ENCODE results near the gene DEXI.
"Not testable (repeated sequence)": the region's sequence is repeated elsewhere in the genome, so short reads cannot be mapped to it uniquely, and the experiment has no call there.

The DEXI gene

GRCh38 chr16:10925285-10925684 lies 17.0 kb downstream of the DEXI start:
- not testable (repeated sequence) for DNase-seq

- DNase-seq: no peak
Measured at GRCh38 chr16:10923650-10924214, 18.5 kb downstream of the DEXI start.

- no peak for DNase-seq
Measured at GRCh38 chr16:10923146-10923649, 19.1 kb downstream of the DEXI start.

- DNase-seq: no peak
Measured at GRCh38 chr16:10922328-10923145, 19.7 kb downstream of the DEXI start.

DNA sequence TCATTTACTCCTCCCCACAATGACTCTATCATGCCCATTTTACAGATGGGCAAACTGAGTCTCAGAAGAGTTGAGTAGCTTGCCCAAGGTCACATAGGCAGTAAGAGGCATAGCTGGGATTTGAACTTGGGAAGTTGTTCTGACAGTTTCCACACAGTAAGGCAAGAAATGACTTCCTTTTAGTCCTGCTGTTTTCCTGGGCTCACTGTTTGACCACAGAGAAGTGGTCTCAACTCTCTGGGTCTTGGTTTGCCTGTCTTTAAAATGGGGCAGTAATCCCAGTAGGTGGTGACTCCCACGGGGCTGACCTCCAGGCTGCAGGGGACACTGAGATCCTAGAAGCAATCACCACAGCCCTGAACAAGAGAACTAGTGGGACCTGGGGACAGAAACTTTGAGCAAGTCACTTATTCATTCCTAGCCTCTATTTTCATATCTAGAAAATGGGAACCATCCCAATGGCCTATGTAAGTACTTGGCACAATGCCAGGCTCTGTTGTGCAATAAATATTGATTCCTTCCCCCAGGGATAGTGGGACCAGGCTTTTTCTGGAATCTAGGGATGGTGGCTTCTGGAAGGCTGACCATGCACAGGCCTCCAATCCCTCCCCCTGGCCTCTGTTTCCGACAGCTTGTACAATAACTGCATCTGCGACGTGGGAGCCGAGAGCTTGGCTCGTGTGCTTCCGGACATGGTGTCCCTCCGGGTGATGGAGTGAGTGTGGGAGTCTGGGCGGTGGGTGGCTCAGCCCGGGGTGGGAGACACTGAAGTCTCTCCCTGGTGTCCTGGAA lies 20.5 kb downstream of the DEXI start:
- DNase-seq: no peak

GRCh38 chr16:10920726-10921427 lies 21.4 kb downstream of the DEXI start:
- DNase-seq: no peak

DNA sequence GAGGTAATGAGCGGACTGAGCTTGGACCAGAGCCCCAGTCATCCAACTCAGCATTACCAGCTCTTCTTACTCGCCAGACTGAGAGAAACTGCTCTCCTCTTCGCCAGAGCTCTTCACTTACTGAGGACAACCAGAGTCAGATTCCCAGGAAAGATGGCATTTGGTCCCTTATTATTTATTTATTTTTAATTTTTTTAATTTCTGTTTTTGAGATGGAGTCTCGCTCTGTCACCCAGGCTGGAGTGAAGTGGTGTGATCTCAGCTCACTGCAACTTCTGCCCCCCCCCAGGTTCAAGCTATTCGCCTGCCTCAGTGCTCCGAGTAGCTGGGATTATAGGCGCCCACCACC lies 23.3 kb downstream of the DEXI start:
- no peak for DNase-seq

DNA sequence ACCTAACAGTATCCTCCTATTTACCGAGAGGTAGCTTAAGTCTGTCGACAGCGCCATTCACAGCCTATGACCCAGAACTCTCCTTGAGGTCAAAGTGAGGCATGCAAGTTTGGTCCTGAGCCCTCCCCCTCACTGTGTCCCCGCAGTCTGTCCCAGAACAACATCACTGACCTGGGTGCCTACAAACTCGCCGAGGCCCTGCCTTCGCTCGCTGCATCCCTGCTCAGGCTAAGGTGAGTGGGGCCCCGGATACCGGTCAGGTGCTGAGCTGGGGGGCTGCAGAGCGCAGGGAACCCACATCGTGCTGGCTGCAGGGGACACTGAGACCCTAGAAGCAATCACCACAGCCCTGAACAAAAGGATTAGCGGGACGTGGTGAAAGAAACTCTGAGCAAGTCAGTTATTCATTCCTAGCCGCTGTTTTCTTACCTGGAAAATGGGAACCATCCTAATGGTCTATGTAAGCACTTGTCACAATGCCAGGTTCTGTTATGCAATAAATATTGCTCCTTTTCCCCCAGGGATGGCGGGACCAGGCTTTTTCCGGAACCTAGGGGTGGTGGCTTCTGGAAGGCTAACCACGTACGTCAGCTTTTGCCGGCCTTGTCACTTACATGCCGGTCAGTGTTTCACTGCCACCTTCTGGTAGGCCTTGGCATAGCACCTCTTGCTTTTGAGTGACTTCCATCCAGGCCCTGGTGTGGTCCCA lies 23.8 kb downstream of the DEXI start:
- DNase-seq: peak; percentile 90

DNA sequence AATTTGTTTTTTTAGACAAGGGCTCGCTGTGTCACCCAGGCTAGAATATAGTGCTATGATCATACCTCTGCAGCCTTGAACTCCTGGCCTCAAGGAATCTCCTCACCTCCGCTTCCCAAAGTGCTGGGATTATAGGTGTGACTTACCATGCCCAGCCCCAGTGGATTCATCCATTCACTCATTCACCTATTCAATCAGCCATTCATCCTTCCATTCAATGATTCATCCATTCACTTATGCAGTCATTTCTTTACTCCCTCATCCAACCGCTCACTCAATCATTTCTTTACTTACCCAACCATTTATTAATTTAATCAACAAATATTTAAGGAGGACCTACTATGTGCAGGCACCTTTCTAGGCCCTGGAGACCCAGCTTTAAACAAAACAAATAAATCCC lies 25.7 kb downstream of the DEXI start:
- no peak for DNase-seq

- DNase-seq: no peak
Measured at GRCh38 chr16:10911267-10911666, 31.0 kb downstream of the DEXI start.

- no peak for DNase-seq
Measured at GRCh38 chr16:10907757-10908045, 34.6 kb downstream of the DEXI start.

GRCh38 chr16:10906914-10907756 lies 35.1 kb downstream of the DEXI start:
- DNase-seq: no peak

DNA sequence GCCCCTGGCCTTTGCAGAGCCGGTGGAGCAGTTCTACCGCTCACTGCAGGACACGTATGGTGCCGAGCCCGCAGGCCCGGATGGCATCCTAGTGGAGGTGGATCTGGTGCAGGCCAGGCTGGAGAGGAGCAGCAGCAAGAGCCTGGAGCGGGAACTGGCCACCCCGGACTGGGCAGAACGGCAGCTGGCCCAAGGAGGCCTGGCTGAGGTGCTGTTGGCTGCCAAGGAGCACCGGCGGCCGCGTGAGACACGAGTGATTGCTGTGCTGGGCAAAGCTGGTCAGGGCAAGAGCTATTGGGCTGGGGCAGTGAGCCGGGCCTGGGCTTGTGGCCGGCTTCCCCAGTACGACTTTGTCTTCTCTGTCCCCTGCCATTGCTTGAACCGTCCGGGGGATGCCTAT lies 35.8 kb downstream of the DEXI start:
- no peak for DNase-seq

- DNase-seq: no peak
Measured at GRCh38 chr16:10902999-10903398, 39.3 kb downstream of the DEXI start.

DNA sequence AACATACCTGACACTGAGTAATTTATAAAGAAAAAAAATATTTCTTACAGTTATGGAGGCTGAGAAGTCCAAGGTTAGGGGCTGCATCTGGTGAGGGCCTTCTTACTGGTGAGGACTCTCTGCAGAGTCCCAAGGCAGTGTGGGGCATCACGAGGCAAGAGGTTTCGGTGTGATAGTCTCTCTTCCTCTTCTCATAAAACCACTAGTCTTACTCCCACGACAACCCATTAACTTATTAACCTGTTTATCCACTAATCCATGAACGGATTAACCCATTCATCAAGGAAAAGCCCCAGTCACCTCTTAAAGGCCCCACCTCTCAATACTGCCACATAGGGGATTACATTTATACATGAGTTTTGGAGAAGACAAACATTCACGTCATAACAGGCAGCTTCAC lies 45.1 kb downstream of the DEXI start:
- no peak for DNase-seq

GRCh38 chr16:10896723-10897122 lies 45.5 kb downstream of the DEXI start:
- no peak for DNase-seq

- DNase-seq: no peak
Measured at GRCh38 chr16:10896165-10896564, 46.1 kb downstream of the DEXI start.

DNA sequence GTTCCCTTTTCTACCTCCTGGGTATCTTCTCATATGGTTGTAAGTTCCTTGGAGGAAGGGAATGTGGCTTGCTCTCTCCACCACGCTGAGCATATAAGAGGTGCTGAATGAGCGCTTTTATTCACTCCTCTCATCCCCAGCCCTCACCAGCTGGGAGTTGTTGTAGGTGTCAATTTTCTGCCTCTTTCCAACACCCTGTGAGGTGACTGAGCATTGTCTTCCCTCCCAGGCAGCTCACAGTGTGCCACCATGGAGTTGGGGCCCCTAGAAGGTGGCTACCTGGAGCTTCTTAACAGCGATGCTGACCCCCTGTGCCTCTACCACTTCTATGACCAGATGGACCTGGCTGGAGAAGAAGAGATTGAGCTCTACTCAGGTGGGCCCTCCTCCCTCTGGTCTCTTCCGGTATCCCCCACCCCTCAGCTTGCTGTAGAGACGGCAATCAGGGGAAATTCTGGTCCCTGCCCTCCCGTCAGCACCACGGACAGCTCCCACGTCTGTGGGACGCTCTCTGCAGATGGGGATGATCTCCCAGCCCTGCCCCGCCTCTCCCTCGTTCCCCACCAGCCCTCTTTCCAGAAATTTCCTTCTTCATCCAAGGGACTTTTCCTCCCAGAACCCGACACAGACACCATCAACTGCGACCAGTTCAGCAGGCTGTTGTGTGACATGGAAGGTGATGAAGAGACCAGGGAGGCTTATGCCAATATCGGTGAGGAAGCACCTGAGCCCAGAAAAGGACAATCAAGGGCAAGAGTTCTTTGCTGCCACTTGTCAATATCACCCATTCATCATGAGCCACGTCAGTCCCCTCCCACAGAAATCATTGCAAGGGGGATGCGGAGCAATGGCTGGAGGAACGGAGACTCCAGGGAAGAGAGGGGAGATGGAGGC lies 47.0 kb downstream of the DEXI start:
- DNase-seq: peak; percentile 48

DNA sequence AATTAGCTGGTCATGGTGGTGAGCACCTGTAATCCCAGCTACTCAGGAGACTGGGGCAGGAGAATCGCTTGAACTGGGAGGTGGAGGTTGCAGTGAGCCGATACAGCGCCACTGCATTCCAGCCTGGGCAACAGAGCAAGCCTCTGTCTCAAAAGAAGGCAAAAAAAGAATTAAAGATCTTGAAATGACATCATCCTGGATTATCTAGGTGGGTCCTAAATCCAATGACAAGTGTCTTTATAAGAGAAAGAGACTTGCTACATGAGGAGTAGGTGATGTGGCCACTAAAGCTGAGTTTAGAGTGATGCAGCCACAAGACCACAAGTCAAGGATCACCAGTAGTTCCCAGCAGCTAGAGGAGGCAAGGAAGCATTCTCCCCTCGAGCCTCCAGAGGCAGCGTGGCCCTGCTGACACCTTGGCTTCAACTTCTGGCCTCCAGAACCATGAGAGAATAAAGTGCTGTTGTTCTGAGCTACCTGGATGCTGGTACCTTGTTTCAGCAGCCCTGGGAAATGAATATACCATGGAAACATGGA lies 49.4 kb downstream of the DEXI start:
- DNase-seq: no peak

- no peak for DNase-seq
Measured at GRCh38 chr16:10889855-10890254, 52.4 kb downstream of the DEXI start.
